SU-DHL-6 (cell line): ENCODE results near the gene GABRD.
A peak's percentile ranks its signal among the peaks of the same experiment; 100 is the strongest.

Experiments used
- CTCF ChIP-seq: fragments of 200-600 bp; sonication (generic); IDR thresholded peaks from one replicate; pipeline ENCODE4 v1.5.1; 2017; ENCODE audit warnings: antibody characterized with exemption, mild to moderate bottlenecking, low read length, moderate library complexity; ENCODE audit not compliant: insufficient read depth, poor library complexity, severe bottlenecking
- EZH2phosphoT487 ChIP-seq: fragments of 200-600 bp; sonication (generic), shearing (Covaris generic); conservative IDR thresholded peaks from 2 replicates; pipeline ENCODE4 v1.6.1; 2018; ENCODE audit warnings: mild to moderate bottlenecking, antibody characterized with exemption, low read length, moderate library complexity, mixed read lengths

- TF ChIP-seq CTCF: peak; percentile 52
- no peak for TF ChIP-seq EZH2phosphoT487
Observed at GRCh38 chr1:2044510-2045319, 25.6 kb downstream of the GABRD start.
